K562 (cell line): ENCODE data around the gene LRP2BP. TPM values are rescaled to one million over a fixed set of nuclear protein-coding genes. Genes with fewer than 3 reads are reported as not detected.

ENCODE experiments used
- polyA plus RNA-seq, 8 experiments: library from polyadenylated mRNA; depleted of rRNA in 4 of 8; stranded (reverse) in 5 of 8; unstranded in 3 of 8; fragments of >200 nt; fragmentation: Nextera tagmentation in 2 of 8; fragmentation: Illumina TruSeq in 1 of 8; extraction: Ambion mirVana in 2 of 8; extraction: Trizol in 1 of 8; gene quantifications; 2 replicates each; pipeline versions ENCODE4 v1.2.1 to v1.2.3, GENCODE V29; 2011 to 2014; ENCODE audit warnings: inconsistent platforms in 1 of 8, missing spikeins in 1 of 8
- total RNA-seq, 7 experiments: library from RNA; depleted of rRNA in 6 of 7; stranded (reverse); fragments of >200 nt in 6 of 7; fragmentation: Illumina TruSeq in 2 of 7; extraction: Trizol in 2 of 7; gene quantifications; 2 replicates each; pipeline versions ENCODE4 v1.2.1 to v1.2.3, GENCODE V29; 2011 to 2021; ENCODE audit warnings: low replicate concordance in 1 of 7
- TF ChIP-seq, protein P1 (sequence below): fragments of 450-650 bp; formaldehyde crosslinking; IDR thresholded peaks from 2 replicates; pipeline ENCODE4 v1.4.0; 2022; ENCODE audit warnings: mild to moderate bottlenecking, moderate library complexity
- TF ChIP-seq, protein P2 (sequence below): fragments of 250-450 bp; sonication (Bioruptor Pico); IDR thresholded peaks from 2 replicates; pipeline ENCODE4 v1.4.0; 2020; ENCODE audit warnings: borderline replicate concordance
- TF ChIP-seq, protein P3 (sequence below): fragments of 450-650 bp; IDR thresholded peaks from 2 replicates; pipeline ENCODE4 v1.6.1; 2016; ENCODE audit warnings: mild to moderate bottlenecking, moderate library complexity
- TF ChIP-seq, protein P4 (sequence below), 3 experiments: fragments of 200-800 bp in 1 of 3; sonication (Bioruptor generic) in 1 of 3; sonication (generic) in 1 of 3; formaldehyde crosslinking in 1 of 3; IDR thresholded peaks; 2 replicates each; pipeline versions ENCODE4 v1.6.1 to v1.8.0; 2016 to 2022; ENCODE audit warnings: mild to moderate bottlenecking in 2 of 3, missing compliant biosample characterization in 2 of 3, missing genetic modification characterization in 2 of 3, missing genetic modification reagents in 1 of 3

Gene LRP2BP
- total and polyA plus RNA-seq, 9 of the 15 experiments (the other 6 are each of a cell fraction or from before 2014, with no cell fraction given): 0.42 to 2.1 (median 0.62) TPM

DNA sequence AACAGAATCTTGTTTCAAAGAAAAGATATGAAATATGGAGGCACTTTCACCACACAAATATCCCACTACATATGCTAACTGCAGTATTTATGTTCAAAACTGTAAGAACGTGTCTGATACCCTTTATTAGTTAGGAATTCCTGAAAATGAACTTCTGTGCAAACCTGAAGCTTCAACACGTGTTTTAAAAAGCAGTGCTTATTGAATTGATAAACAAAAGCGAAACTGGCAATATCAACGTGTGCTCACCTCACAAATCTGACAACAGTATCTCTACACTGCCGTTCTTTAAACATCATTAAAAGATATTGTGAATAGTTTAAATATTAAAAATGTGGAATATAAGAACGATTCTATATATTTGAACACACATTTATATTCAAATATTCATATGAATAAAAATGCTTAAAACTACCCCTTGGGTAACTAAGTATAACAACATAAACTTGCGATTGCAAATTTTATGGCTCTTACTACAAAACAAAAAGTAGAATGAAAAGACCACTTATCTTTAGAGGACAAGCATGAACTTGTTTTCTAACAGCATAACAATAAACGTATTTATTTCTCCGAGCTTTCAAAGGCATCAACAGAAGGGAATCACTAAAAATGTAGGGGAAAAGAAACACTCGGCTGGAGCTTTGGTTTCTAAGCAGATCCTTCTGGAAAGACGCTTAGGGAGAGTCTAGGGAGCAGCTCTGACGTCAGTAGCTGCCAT lies at the start of gene LRP2BP (continued):
- TF ChIP-seq, protein P1, sequence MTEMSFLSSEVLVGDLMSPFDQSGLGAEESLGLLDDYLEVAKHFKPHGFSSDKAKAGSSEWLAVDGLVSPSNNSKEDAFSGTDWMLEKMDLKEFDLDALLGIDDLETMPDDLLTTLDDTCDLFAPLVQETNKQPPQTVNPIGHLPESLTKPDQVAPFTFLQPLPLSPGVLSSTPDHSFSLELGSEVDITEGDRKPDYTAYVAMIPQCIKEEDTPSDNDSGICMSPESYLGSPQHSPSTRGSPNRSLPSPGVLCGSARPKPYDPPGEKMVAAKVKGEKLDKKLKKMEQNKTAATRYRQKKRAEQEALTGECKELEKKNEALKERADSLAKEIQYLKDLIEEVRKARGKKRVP (CRISPR knock-in tag): no peak
- TF ChIP-seq, protein P2, sequence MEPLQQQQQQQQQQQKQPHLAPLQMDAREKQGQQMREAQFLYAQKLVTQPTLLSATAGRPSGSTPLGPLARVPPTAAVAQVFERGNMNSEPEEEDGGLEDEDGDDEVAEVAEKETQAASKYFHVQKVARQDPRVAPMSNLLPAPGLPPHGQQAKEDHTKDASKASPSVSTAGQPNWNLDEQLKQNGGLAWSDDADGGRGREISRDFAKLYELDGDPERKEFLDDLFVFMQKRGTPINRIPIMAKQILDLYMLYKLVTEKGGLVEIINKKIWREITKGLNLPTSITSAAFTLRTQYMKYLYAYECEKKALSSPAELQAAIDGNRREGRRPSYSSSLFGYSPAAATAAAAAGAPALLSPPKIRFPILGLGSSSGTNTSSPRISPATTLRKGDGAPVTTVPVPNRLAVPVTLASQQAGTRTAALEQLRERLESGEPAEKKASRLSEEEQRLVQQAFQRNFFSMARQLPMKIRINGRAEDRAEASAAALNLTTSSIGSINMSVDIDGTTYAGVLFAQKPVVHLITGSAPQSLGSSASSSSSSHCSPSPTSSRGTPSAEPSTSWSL: no peak
- TF ChIP-seq, protein P3, sequence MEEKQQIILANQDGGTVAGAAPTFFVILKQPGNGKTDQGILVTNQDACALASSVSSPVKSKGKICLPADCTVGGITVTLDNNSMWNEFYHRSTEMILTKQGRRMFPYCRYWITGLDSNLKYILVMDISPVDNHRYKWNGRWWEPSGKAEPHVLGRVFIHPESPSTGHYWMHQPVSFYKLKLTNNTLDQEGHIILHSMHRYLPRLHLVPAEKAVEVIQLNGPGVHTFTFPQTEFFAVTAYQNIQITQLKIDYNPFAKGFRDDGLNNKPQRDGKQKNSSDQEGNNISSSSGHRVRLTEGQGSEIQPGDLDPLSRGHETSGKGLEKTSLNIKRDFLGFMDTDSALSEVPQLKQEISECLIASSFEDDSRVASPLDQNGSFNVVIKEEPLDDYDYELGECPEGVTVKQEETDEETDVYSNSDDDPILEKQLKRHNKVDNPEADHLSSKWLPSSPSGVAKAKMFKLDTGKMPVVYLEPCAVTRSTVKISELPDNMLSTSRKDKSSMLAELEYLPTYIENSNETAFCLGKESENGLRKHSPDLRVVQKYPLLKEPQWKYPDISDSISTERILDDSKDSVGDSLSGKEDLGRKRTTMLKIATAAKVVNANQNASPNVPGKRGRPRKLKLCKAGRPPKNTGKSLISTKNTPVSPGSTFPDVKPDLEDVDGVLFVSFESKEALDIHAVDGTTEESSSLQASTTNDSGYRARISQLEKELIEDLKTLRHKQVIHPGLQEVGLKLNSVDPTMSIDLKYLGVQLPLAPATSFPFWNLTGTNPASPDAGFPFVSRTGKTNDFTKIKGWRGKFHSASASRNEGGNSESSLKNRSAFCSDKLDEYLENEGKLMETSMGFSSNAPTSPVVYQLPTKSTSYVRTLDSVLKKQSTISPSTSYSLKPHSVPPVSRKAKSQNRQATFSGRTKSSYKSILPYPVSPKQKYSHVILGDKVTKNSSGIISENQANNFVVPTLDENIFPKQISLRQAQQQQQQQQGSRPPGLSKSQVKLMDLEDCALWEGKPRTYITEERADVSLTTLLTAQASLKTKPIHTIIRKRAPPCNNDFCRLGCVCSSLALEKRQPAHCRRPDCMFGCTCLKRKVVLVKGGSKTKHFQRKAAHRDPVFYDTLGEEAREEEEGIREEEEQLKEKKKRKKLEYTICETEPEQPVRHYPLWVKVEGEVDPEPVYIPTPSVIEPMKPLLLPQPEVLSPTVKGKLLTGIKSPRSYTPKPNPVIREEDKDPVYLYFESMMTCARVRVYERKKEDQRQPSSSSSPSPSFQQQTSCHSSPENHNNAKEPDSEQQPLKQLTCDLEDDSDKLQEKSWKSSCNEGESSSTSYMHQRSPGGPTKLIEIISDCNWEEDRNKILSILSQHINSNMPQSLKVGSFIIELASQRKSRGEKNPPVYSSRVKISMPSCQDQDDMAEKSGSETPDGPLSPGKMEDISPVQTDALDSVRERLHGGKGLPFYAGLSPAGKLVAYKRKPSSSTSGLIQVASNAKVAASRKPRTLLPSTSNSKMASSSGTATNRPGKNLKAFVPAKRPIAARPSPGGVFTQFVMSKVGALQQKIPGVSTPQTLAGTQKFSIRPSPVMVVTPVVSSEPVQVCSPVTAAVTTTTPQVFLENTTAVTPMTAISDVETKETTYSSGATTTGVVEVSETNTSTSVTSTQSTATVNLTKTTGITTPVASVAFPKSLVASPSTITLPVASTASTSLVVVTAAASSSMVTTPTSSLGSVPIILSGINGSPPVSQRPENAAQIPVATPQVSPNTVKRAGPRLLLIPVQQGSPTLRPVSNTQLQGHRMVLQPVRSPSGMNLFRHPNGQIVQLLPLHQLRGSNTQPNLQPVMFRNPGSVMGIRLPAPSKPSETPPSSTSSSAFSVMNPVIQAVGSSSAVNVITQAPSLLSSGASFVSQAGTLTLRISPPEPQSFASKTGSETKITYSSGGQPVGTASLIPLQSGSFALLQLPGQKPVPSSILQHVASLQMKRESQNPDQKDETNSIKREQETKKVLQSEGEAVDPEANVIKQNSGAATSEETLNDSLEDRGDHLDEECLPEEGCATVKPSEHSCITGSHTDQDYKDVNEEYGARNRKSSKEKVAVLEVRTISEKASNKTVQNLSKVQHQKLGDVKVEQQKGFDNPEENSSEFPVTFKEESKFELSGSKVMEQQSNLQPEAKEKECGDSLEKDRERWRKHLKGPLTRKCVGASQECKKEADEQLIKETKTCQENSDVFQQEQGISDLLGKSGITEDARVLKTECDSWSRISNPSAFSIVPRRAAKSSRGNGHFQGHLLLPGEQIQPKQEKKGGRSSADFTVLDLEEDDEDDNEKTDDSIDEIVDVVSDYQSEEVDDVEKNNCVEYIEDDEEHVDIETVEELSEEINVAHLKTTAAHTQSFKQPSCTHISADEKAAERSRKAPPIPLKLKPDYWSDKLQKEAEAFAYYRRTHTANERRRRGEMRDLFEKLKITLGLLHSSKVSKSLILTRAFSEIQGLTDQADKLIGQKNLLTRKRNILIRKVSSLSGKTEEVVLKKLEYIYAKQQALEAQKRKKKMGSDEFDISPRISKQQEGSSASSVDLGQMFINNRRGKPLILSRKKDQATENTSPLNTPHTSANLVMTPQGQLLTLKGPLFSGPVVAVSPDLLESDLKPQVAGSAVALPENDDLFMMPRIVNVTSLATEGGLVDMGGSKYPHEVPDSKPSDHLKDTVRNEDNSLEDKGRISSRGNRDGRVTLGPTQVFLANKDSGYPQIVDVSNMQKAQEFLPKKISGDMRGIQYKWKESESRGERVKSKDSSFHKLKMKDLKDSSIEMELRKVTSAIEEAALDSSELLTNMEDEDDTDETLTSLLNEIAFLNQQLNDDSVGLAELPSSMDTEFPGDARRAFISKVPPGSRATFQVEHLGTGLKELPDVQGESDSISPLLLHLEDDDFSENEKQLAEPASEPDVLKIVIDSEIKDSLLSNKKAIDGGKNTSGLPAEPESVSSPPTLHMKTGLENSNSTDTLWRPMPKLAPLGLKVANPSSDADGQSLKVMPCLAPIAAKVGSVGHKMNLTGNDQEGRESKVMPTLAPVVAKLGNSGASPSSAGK: no peak
- TF ChIP-seq, protein P4, sequence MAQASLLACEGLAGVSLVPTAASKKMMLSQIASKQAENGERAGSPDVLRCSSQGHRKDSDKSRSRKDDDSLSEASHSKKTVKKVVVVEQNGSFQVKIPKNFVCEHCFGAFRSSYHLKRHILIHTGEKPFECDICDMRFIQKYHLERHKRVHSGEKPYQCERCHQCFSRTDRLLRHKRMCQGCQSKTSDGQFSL (CRISPR knock-in tag; IDR thresholded peaks at IDR 0.05): no peak
- TF ChIP-seq, protein P4 (tag; IDR thresholded peaks at IDR 0.05): no peak
